Measurements from ENCODE around the gene SLC12A5.

SLC12A5 gene

DNA sequence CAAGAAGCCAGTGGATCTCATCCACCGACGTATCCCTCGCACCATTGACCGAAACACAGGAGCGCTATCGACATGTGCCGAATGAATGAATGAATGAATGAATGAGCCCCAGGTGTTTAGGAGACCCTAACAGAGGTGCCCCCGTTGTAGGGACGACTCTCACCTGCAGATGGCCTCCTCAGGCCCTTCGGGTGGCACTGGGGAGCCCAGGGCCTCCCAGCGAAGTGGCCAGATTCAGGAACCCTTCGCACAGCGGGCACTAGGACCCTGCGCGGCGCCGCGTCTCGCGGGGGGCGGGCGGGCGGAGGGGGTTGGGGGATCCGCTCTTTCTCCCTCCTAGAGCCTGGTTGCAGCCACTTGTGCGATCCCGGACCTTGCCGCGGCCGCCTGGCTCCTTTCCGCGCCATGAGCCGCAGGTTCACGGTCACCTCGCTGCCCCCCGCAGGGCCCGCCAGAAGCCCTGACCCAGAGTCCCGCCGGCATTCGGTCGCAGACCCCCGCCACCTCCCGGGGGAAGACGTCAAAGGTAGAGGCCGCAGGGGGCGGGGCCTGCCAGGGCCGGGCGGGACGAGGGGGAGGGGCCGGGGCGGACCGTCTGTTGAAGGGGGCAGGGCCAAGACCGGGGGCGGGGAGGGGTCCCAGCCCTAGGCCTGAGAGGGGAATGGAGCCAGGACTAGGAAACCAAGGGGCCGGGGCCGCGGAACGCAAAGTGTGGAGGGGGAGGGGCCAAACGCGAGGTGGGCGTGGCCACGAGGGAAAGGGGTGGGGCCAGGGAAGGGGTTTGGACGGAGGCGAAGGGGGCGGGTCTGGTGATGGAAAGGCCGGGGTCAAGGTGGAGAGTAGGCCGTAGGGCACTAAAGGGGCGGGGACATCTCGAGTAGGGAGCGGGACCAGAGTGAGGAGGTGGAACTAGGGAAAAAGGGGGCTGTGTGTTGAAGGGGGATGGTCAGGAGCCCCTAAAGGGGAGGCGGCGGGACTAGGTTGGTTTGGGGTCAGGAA, 7.4 kb upstream of the SLC12A5 start (continued):
- TF ChIP-seq, protein P1, sequence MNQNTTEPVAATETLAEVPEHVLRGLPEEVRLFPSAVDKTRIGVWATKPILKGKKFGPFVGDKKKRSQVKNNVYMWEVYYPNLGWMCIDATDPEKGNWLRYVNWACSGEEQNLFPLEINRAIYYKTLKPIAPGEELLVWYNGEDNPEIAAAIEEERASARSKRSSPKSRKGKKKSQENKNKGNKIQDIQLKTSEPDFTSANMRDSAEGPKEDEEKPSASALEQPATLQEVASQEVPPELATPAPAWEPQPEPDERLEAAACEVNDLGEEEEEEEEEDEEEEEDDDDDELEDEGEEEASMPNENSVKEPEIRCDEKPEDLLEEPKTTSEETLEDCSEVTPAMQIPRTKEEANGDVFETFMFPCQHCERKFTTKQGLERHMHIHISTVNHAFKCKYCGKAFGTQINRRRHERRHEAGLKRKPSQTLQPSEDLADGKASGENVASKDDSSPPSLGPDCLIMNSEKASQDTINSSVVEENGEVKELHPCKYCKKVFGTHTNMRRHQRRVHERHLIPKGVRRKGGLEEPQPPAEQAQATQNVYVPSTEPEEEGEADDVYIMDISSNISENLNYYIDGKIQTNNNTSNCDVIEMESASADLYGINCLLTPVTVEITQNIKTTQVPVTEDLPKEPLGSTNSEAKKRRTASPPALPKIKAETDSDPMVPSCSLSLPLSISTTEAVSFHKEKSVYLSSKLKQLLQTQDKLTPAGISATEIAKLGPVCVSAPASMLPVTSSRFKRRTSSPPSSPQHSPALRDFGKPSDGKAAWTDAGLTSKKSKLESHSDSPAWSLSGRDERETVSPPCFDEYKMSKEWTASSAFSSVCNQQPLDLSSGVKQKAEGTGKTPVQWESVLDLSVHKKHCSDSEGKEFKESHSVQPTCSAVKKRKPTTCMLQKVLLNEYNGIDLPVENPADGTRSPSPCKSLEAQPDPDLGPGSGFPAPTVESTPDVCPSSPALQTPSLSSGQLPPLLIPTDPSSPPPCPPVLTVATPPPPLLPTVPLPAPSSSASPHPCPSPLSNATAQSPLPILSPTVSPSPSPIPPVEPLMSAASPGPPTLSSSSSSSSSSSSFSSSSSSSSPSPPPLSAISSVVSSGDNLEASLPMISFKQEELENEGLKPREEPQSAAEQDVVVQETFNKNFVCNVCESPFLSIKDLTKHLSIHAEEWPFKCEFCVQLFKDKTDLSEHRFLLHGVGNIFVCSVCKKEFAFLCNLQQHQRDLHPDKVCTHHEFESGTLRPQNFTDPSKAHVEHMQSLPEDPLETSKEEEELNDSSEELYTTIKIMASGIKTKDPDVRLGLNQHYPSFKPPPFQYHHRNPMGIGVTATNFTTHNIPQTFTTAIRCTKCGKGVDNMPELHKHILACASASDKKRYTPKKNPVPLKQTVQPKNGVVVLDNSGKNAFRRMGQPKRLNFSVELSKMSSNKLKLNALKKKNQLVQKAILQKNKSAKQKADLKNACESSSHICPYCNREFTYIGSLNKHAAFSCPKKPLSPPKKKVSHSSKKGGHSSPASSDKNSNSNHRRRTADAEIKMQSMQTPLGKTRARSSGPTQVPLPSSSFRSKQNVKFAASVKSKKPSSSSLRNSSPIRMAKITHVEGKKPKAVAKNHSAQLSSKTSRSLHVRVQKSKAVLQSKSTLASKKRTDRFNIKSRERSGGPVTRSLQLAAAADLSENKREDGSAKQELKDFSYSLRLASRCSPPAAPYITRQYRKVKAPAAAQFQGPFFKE (tag by site-specific recombination; IDR thresholded peaks at IDR 0.05; ENCODE audit: borderline replicate concordance) = no peak
- TF ChIP-seq REPIN1 (tag by site-specific recombination; IDR thresholded peaks at IDR 0.05; ENCODE audit: low read depth) = no peak
- no peak for TF ChIP-seq ZNF266 (tag by site-specific recombination; IDR thresholded peaks at IDR 0.05; ENCODE audit: low read depth)
- TF ChIP-seq, protein P2, sequence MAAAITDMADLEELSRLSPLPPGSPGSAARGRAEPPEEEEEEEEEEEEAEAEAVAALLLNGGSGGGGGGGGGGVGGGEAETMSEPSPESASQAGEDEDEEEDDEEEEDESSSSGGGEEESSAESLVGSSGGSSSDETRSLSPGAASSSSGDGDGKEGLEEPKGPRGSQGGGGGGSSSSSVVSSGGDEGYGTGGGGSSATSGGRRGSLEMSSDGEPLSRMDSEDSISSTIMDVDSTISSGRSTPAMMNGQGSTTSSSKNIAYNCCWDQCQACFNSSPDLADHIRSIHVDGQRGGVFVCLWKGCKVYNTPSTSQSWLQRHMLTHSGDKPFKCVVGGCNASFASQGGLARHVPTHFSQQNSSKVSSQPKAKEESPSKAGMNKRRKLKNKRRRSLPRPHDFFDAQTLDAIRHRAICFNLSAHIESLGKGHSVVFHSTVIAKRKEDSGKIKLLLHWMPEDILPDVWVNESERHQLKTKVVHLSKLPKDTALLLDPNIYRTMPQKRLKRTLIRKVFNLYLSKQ (tag by site-specific recombination; IDR thresholded peaks at IDR 0.05; ENCODE audit: borderline replicate concordance) = no peak
- TF ChIP-seq, protein P3, sequence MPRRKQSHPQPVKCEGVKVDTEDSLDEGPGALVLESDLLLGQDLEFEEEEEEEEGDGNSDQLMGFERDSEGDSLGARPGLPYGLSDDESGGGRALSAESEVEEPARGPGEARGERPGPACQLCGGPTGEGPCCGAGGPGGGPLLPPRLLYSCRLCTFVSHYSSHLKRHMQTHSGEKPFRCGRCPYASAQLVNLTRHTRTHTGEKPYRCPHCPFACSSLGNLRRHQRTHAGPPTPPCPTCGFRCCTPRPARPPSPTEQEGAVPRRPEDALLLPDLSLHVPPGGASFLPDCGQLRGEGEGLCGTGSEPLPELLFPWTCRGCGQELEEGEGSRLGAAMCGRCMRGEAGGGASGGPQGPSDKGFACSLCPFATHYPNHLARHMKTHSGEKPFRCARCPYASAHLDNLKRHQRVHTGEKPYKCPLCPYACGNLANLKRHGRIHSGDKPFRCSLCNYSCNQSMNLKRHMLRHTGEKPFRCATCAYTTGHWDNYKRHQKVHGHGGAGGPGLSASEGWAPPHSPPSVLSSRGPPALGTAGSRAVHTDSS (tag by site-specific recombination; IDR thresholded peaks at IDR 0.05) = no peak
- TF ChIP-seq ZSCAN23 (tag by site-specific recombination; IDR thresholded peaks at IDR 0.05) = no peak
- peak; percentile 81; the same call in 1 of the 2 replicates for TF ChIP-seq ZNF335 (tag by site-specific recombination; conservative IDR thresholded peaks at IDR 0.05)
- TF ChIP-seq, protein P4, sequence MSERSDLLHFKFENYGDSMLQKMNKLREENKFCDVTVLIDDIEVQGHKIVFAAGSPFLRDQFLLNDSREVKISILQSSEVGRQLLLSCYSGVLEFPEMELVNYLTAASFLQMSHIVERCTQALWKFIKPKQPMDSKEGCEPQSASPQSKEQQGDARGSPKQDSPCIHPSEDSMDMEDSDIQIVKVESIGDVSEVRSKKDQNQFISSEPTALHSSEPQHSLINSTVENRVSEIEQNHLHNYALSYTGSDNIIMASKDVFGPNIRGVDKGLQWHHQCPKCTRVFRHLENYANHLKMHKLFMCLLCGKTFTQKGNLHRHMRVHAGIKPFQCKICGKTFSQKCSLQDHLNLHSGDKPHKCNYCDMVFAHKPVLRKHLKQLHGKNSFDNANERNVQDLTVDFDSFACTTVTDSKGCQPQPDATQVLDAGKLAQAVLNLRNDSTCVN (tag by site-specific recombination; optimal IDR thresholded peaks at IDR 0.05) = peak; percentile 30
- TF ChIP-seq, protein P5, sequence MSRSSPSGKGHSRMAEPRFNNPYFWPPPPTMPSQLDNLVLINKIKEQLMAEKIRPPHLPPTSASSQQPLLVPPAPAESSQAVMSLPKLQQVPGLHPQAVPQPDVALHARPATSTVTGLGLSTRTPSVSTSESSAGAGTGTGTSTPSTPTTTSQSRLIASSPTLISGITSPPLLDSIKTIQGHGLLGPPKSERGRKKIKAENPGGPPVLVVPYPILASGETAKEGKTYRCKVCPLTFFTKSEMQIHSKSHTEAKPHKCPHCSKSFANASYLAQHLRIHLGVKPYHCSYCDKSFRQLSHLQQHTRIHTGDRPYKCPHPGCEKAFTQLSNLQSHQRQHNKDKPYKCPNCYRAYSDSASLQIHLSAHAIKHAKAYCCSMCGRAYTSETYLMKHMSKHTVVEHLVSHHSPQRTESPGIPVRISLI (tag by site-specific recombination; IDR thresholded peaks at IDR 0.05) = no peak
- TF ChIP-seq SCRT2 (tag by site-specific recombination; IDR thresholded peaks at IDR 0.05) = peak; percentile 74
- TF ChIP-seq ZNF121 (tag by site-specific recombination; IDR thresholded peaks at IDR 0.05) = no peak
- no peak for TF ChIP-seq ZNF558 (tag by site-specific recombination; IDR thresholded peaks at IDR 0.05)
- TF ChIP-seq ZNF404 (tag by site-specific recombination; IDR thresholded peaks at IDR 0.05) = no peak
- TF ChIP-seq, protein P6, sequence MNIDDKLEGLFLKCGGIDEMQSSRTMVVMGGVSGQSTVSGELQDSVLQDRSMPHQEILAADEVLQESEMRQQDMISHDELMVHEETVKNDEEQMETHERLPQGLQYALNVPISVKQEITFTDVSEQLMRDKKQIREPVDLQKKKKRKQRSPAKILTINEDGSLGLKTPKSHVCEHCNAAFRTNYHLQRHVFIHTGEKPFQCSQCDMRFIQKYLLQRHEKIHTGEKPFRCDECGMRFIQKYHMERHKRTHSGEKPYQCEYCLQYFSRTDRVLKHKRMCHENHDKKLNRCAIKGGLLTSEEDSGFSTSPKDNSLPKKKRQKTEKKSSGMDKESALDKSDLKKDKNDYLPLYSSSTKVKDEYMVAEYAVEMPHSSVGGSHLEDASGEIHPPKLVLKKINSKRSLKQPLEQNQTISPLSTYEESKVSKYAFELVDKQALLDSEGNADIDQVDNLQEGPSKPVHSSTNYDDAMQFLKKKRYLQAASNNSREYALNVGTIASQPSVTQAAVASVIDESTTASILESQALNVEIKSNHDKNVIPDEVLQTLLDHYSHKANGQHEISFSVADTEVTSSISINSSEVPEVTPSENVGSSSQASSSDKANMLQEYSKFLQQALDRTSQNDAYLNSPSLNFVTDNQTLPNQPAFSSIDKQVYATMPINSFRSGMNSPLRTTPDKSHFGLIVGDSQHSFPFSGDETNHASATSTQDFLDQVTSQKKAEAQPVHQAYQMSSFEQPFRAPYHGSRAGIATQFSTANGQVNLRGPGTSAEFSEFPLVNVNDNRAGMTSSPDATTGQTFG (tag by site-specific recombination; IDR thresholded peaks at IDR 0.05; ENCODE audit: borderline replicate concordance) = no peak
- TF ChIP-seq ZNF324 (tag by site-specific recombination; IDR thresholded peaks at IDR 0.05) = no peak
- peak; percentile 62 for TF ChIP-seq BCL11A (tag by site-specific recombination; IDR thresholded peaks at IDR 0.05; ENCODE audit: low read depth)
- no peak for TF ChIP-seq ZNF184 (tag by site-specific recombination; IDR thresholded peaks at IDR 0.05)
- TF ChIP-seq, protein P7, sequence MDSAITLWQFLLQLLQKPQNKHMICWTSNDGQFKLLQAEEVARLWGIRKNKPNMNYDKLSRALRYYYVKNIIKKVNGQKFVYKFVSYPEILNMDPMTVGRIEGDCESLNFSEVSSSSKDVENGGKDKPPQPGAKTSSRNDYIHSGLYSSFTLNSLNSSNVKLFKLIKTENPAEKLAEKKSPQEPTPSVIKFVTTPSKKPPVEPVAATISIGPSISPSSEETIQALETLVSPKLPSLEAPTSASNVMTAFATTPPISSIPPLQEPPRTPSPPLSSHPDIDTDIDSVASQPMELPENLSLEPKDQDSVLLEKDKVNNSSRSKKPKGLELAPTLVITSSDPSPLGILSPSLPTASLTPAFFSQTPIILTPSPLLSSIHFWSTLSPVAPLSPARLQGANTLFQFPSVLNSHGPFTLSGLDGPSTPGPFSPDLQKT (IDR thresholded peaks at IDR 0.05; ENCODE audit: borderline replicate concordance, low read depth, low read length) = no peak
- TF ChIP-seq MEIS1 (CRISPR knock-in tag; IDR thresholded peaks at IDR 0.05; ENCODE audit: borderline replicate concordance) = no peak
- no peak for TF ChIP-seq OVOL3 (tag by site-specific recombination; IDR thresholded peaks at IDR 0.05)
- TF ChIP-seq, protein P8, sequence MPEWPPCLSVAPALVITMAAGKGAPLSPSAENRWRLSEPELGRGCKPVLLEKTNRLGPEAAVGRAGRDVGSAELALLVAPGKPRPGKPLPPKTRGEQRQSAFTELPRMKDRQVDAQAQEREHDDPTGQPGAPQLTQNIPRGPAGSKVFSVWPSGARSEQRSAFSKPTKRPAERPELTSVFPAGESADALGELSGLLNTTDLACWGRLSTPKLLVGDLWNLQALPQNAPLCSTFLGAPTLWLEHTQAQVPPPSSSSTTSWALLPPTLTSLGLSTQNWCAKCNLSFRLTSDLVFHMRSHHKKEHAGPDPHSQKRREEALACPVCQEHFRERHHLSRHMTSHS (tag by site-specific recombination; IDR thresholded peaks at IDR 0.05) = no peak
- peak; percentile 38; the same call in 1 of the 2 replicates for TF ChIP-seq ZNF629 (tag by site-specific recombination; IDR thresholded peaks at IDR 0.05)
